Neural cell (in vitro differentiated cells): ENCODE results near the gene ERP44. TPM values are rescaled to one million over a fixed set of nuclear protein-coding genes. Genes with fewer than 3 reads are reported as not detected.

Source experiments
- H2AFZ ChIP-seq: fragments of 200-600, 300-800 bp; sonication (generic), shearing (Covaris generic); 2 replicates; pipeline ENCODE4 v1.6.0; 2014; ENCODE audit warnings: low read depth, mild to moderate bottlenecking, antibody characterized with exemption, low read length, moderate library complexity
- H3F3A ChIP-seq: fragments of 200-600 bp; shearing (Covaris generic); 2 replicates; pipeline ENCODE4 v1.6.1; 2016; ENCODE audit warnings: mild to moderate bottlenecking, moderate library complexity, mixed read lengths, antibody characterized with exemption, low read length; ENCODE audit not compliant: insufficient read depth, poor library complexity, severe bottlenecking
- H3K27ac ChIP-seq: fragments of 200-600, 300-800 bp; sonication (generic), shearing (Covaris generic); 2 replicates; pipeline ENCODE4 v1.5.1; 2014; ENCODE audit warnings: mild to moderate bottlenecking, low read length, moderate library complexity
- H3K27me3 ChIP-seq: fragments of 300-800, 200-600 bp; sonication (generic), shearing (Covaris generic); 2 replicates; pipeline ENCODE4 v1.6.0; 2014; ENCODE audit warnings: mild to moderate bottlenecking, low read depth, low read length, moderate library complexity; ENCODE audit not compliant: insufficient read depth
- H3K36me3 ChIP-seq: fragments of 300-800, 200-600 bp; sonication (generic), shearing (Covaris generic); 2 replicates; pipeline ENCODE4 v1.5.1; 2014; ENCODE audit warnings: mild to moderate bottlenecking, antibody characterized with exemption, low read length, moderate library complexity; ENCODE audit not compliant: insufficient read depth
- H3K4me2 ChIP-seq: fragments of 300-800, 200-600 bp; sonication (generic), shearing (Covaris generic); 2 replicates; pipeline ENCODE4 v1.6.0; 2014; ENCODE audit warnings: mild to moderate bottlenecking, low read length
- H3K4me3 ChIP-seq: fragments of 300-800, 200-600 bp; sonication (generic), shearing (Covaris generic); 2 replicates; pipeline ENCODE4 v1.5.1; 2014; ENCODE audit warnings: mild to moderate bottlenecking, low read length, moderate library complexity
- H3K79me2 ChIP-seq: fragments of 200-600 bp; shearing (Covaris generic); replicated peaks from 2 replicates; pipeline ENCODE4 v1.6.0; 2014; ENCODE audit warnings: mild to moderate bottlenecking, low read length, moderate library complexity; ENCODE audit not compliant: insufficient read depth
- H3K9ac ChIP-seq: fragments of 300-800, 200-600 bp; sonication (generic), shearing (Covaris generic); 2 replicates; pipeline ENCODE4 v1.6.1; 2016; ENCODE audit warnings: mild to moderate bottlenecking, low read length, mixed read lengths
- H3K9me2 ChIP-seq: fragments of 200-600 bp; shearing (Covaris generic); 2 replicates; pipeline ENCODE4 v1.6.1; 2016; ENCODE audit warnings: mild to moderate bottlenecking, low read length, mixed read lengths; ENCODE audit not compliant: insufficient read depth
- H3K9me3 ChIP-seq: fragments of 200-600, 300-800 bp; sonication (generic), shearing (Covaris generic); 2 replicates; pipeline ENCODE4 v1.6.1; 2016; ENCODE audit warnings: mild to moderate bottlenecking, mixed run types, low read length, moderate library complexity, mixed read lengths
- H4K20me1 ChIP-seq: fragments of 200-600 bp; shearing (Covaris generic); 2 replicates; pipeline ENCODE4 v1.6.1; 2016; ENCODE audit warnings: mild to moderate bottlenecking, mixed run types; ENCODE audit not compliant: insufficient read depth
- CTCF ChIP-seq: fragments of 450-650 bp; IDR thresholded peaks from 2 replicates; pipeline ENCODE4 v1.5.1; 2014; ENCODE audit warnings: antibody characterized with exemption, mild to moderate bottlenecking, moderate library complexity; ENCODE audit not compliant: poor library complexity, severe bottlenecking
- EP300 ChIP-seq: fragments of 450-650 bp; conservative IDR thresholded peaks from 2 replicates; pipeline ENCODE4 v1.6.1; 2014; ENCODE audit warnings: antibody characterized with exemption, mild to moderate bottlenecking, moderate library complexity; ENCODE audit not compliant: poor library complexity, severe bottlenecking
- EZH2 ChIP-seq: fragments of 200-600, 300-800 bp; shearing (Covaris generic), sonication (generic); IDR thresholded peaks from 2 replicates; pipeline ENCODE4 v1.6.1; 2014; ENCODE audit warnings: antibody characterized with exemption, low read length, borderline replicate concordance, mild to moderate bottlenecking; ENCODE audit not compliant: insufficient read depth, poor library complexity, severe bottlenecking
- MXI1 ChIP-seq: fragments of 450-650 bp; conservative IDR thresholded peaks from 2 replicates; pipeline ENCODE4 v1.6.1; 2014; ENCODE audit warnings: antibody characterized with exemption, mild to moderate bottlenecking; ENCODE audit not compliant: poor library complexity, severe bottlenecking
- POLR2AphosphoS5 ChIP-seq: IDR thresholded peaks from 2 replicates; pipeline ENCODE4 v1.6.1; 2012
- RAD21 ChIP-seq: fragments of 450-650 bp; conservative IDR thresholded peaks from 2 replicates; pipeline ENCODE4 v1.6.1; 2014; ENCODE audit warnings: antibody characterized with exemption, mild to moderate bottlenecking, moderate library complexity
- REST ChIP-seq: IDR thresholded peaks from 2 replicates; pipeline ENCODE4 v1.6.1; 2012; ENCODE audit warnings: borderline replicate concordance
- SMC3 ChIP-seq: fragments of 450-650 bp; conservative IDR thresholded peaks from 2 replicates; pipeline ENCODE4 v1.6.1; 2014; ENCODE audit warnings: antibody characterized with exemption, mild to moderate bottlenecking, moderate library complexity; ENCODE audit not compliant: poor library complexity
- TAF1 ChIP-seq: IDR thresholded peaks from 2 replicates; pipeline ENCODE4 v1.6.1; 2012; ENCODE audit warnings: low read depth
- polyA plus RNA-seq: library from polyadenylated mRNA; depleted of rRNA; stranded (reverse); fragments of >200 nt; gene quantifications from 2 replicates; pipeline ENCODE4 v1.2.3, GENCODE V29; 2014

ERP44 gene
- polyA plus RNA-seq, 1 donor from 2014 or later = 30.6 TPM

- no peaks in the 10 kb centered on the region for H3F3A ChIP-seq
- H3K79me2 ChIP-seq = peaks cover 14% of the 10 kb centered on the region
- no peaks in the 10 kb centered on the region for H4K20me1 ChIP-seq
- no peak overlapping the region for H3K4me3 ChIP-seq
- H3K36me3 ChIP-seq = peaks cover 6% of the 10 kb centered on the region
- TF ChIP-seq RAD21 = no peak
- no peak for TF ChIP-seq TAF1
- no peak for TF ChIP-seq EZH2
- TF ChIP-seq REST = no peak
- TF ChIP-seq EP300 = no peak
- TF ChIP-seq MXI1 = no peak
- no peak for TF ChIP-seq POLR2AphosphoS5
- TF ChIP-seq SMC3 = no peak
- no peak for TF ChIP-seq CTCF
- H3K4me2 ChIP-seq = no peak overlapping the region
- H3K27ac ChIP-seq = no peak overlapping the region
- no peak overlapping the region for H3K9ac ChIP-seq
- H3K27me3 ChIP-seq = no peaks in the 10 kb centered on the region
- no peak overlapping the region for H2AFZ ChIP-seq
- H3K9me3 ChIP-seq = no peaks in the 10 kb centered on the region
- no peaks in the 10 kb centered on the region for H3K9me2 ChIP-seq
Measured at GRCh38 chr9:100101608-100102007, 2.8 kb upstream of the ERP44 start.

DNA sequence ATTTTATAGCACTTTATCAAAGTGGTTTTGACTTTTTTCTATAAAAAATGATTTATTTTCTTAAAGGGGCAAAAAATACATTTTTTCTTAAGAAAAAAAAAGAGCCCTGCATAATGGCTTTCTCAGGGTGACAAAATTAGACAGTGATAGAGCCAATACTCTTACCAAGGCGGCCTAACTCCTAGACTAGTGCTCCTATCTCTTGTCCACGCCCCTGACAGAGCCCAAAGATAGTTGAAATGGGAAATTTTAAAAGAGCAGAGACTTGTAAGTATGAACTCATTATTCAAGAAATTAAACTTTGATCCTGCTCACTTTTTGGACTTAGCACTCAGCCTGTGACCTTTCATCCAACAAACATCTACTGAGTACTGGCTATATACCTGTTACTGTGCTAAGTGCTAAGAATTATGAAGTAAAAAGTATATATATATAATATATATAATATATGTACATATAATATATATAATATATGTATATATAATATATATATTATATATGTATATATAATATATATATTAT is 1.4 kb upstream of the ERP44 start:
- no peaks in the 10 kb centered on the region for H3F3A ChIP-seq
- peaks cover 26% of the 10 kb centered on the region for H3K79me2 ChIP-seq
- H3K9me2 ChIP-seq = no peaks in the 10 kb centered on the region
- TF ChIP-seq EP300 = no peak
- H3K36me3 ChIP-seq = no peaks in the 10 kb centered on the region
- H3K9ac ChIP-seq = peak overlapping the region; percentile 94
- H4K20me1 ChIP-seq = no peaks in the 10 kb centered on the region
- H3K27ac ChIP-seq = peak overlapping the region; percentile 93
- peak overlapping the region; percentile 70 for H3K4me2 ChIP-seq
- H3K9me3 ChIP-seq = no peaks in the 10 kb centered on the region
- no peak overlapping the region for H2AFZ ChIP-seq
- peak overlapping the region; percentile 100 for H3K4me3 ChIP-seq
- H3K27me3 ChIP-seq = no peaks in the 10 kb centered on the region

DNA sequence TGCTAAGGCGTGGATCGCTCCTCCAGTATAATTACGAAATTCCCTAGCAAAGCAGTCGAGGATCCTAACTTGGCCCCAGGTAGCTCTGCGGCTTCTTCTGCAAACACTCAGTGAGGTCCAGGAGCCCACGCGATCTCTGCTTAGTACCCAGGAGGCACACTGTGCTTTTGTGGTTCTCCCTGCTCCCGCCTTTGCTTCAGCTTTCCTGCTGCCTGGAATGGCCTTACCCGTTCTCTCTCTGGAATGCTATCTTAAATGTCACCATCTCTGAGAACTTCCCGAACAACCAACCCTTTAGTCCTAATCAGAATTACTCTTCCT is 882 bp upstream of the ERP44 start:
- Histone ChIP-seq H3K9me2 (no peaks in the 10 kb centered on the region), H3K4me2 (peak overlapping the region; percentile 70), H3K27ac (peak overlapping the region; percentile 93), H3K9me3 (no peaks in the 10 kb centered on the region), H4K20me1 (no peaks in the 10 kb centered on the region), H3K36me3 (no peaks in the 10 kb centered on the region), H3F3A (no peaks in the 10 kb centered on the region), H3K9ac (peak overlapping the region; percentile 94), H2AFZ (peak overlapping the region; percentile 90), H3K4me3 (peak overlapping the region; percentile 100), H3K27me3 (no peaks in the 10 kb centered on the region), H3K79me2 (peaks cover 29% of the 10 kb centered on the region)
- TF ChIP-seq REST = peak; percentile 11
- TF ChIP-seq MXI1 = no peak
